ENCODE data around the gene TBX10.

- TF ChIP-seq YY1 (IDR thresholded peaks at IDR 0.05; ENCODE audit: low read depth, low read length), result no peak
- TF ChIP-seq MAFK (IDR thresholded peaks at IDR 0.05; ENCODE audit: low read depth, low read length), result no peak
- no peak for TF ChIP-seq CTCF (IDR thresholded peaks at IDR 0.05; ENCODE audit: control extremely low read depth in 1 of 3, insufficient read depth in 1 of 3, low read depth in 1 of 3, low read length in 3 of 3)
- TF ChIP-seq POLR2AphosphoS5 (IDR thresholded peaks at IDR 0.05; ENCODE audit: low read depth, low read length), result no peak
- TF ChIP-seq TBP (IDR thresholded peaks at IDR 0.05; ENCODE audit: low read depth, low read length), result no peak
- no peak for TF ChIP-seq NANOG (IDR thresholded peaks at IDR 0.05; ENCODE audit: insufficient read depth, low read depth, low read length, poor library complexity, severe bottlenecking)
- TF ChIP-seq MAX (IDR thresholded peaks at IDR 0.05), result no peak
- TF ChIP-seq SP4 (IDR thresholded peaks at IDR 0.05; ENCODE audit: low read length), result no peak
Observed at GRCh38 chr11:67608486-67608885, 31.1 kb downstream of the TBX10 start.
